Gastrocnemius medialis (tissue), 4 donors: ENCODE measurements around the gene ESRRB. TPM values are rescaled to one million over a fixed set of nuclear protein-coding genes. Genes with fewer than 3 reads are reported as not detected.

Source experiments
- ATAC-seq, 2 donors: fragments of 150-250 bp; one replicate each; pipeline ENCODE4 v1.9.1; 2016
- DNase-seq, 2 donors: peaks; one replicate each; pipeline ENCODE4 v3.0.0-alpha.2; 2019
- H3K27ac ChIP-seq, 4 donors: fragments of 200-600 bp; sonication (generic); 1 replicate in 1 of 4; 2 replicates in 3 of 4; pipeline ENCODE4 v1.5.1; 2016 to 2018; ENCODE audit warnings: mild to moderate bottlenecking in 2 of 4, moderate library complexity in 1 of 4
- H3K27me3 ChIP-seq, 3 donors: fragments of 200-600 bp; sonication (generic) in 2 of 3; 1 replicate in 1 of 3; 2 replicates in 2 of 3; pipeline versions ENCODE4 v1.5.1 to v1.6.0; 2016 to 2019; ENCODE audit warnings: mild to moderate bottlenecking in 1 of 3, moderate library complexity in 1 of 3
- H3K36me3 ChIP-seq, 2 donors: fragments of 200-600 bp; sonication (generic) in 1 of 2; one replicate each; pipeline ENCODE4 v1.5.1; 2017 to 2018
- H3K4me1 ChIP-seq, 2 donors: fragments of 200-600 bp; sonication (generic) in 1 of 2; one replicate each; pipeline ENCODE4 v1.5.1; 2016 to 2017; ENCODE audit warnings: mild to moderate bottlenecking in 2 of 2
- H3K4me3 ChIP-seq, 4 donors: fragments of 200-600 bp; sonication (generic) in 3 of 4; 1 replicate in 1 of 4; 2 replicates in 3 of 4; pipeline ENCODE4 v1.5.1; 2016 to 2019; ENCODE audit warnings: mild to moderate bottlenecking in 2 of 4
- H3K9me3 ChIP-seq, 3 donors: fragments of 200-600 bp; sonication (generic) in 2 of 3; 1 replicate in 1 of 3; 2 replicates in 2 of 3; pipeline ENCODE4 v1.5.1; 2016 to 2019
- POLR2A ChIP-seq, 2 donors: fragments of 450-650 bp; IDR thresholded peaks; one replicate each; pipeline ENCODE4 v1.6.1; 2017; ENCODE audit warnings: antibody characterized with exemption in 2 of 2, mild to moderate bottlenecking in 2 of 2, moderate library complexity in 2 of 2
- in situ Hi-C, 4 donors: fragments of 200-750 bp; cut with MboI; loops; one replicate each; pipeline versions ENCODE4 v1.15.0 to v1.8.0; 2017; ENCODE audit warnings: low sequenced_read_pairs in 4 of 4
- intact Hi-C: fragments of 100-400 bp; cut with DNase I; formaldehyde crosslinking; loops from one replicate; pipeline ENCODE4 v1.15.1; 2023; ENCODE audit warnings: low total_unique reads
- total RNA-seq, 4 donors: library from RNA; depleted of rRNA; stranded (reverse); fragments of >200 nt; gene quantifications; one replicate each; pipeline versions ENCODE4 v1.1.0 to v1.2.3, GENCODE V29; 2016
- TF ChIP-seq, protein P1 (sequence below), 5 experiments: fragments of 450-650 bp in 3 of 5; fragments of 200-600 bp in 2 of 5; sonication (generic) in 2 of 5; IDR thresholded peaks in 4 of 5; conservative IDR thresholded peaks in 1 of 5; 1 replicate in 4 of 5; 2 replicates in 1 of 5; pipeline ENCODE4 v1.5.1; 2016 to 2019; ENCODE audit warnings: antibody characterized with exemption in 5 of 5, mild to moderate bottlenecking in 3 of 5, moderate library complexity in 3 of 5

Gene ESRRB
- total RNA-seq, 4 donors from 2014 or later, result 1.1 to 9.4 (median 5.3) TPM

DNA sequence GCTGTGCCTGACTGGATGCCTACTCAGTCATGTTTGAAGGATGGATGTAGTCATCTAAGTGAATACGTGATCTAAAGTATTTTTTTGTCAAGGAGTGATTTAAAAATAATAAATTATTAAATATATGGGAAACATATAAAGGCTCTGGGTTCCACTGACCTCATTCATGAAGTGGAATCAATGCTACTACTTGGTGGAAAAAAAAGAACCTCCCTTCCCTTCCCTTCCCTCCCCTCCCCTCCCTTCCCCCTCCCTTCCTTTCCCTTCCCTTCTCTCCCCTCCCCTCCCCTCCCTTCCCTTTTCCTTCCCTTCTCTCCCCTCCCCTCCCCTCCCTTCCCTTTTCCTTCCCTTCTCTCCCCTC lies 162.7 kb downstream of the ESRRB start:
- ATAC-seq, result no peak
- in situ Hi-C loops, result no loop called here
- TF ChIP-seq POLR2A (IDR thresholded peaks at IDR 0.05), result no peak
- TF ChIP-seq, protein P1, sequence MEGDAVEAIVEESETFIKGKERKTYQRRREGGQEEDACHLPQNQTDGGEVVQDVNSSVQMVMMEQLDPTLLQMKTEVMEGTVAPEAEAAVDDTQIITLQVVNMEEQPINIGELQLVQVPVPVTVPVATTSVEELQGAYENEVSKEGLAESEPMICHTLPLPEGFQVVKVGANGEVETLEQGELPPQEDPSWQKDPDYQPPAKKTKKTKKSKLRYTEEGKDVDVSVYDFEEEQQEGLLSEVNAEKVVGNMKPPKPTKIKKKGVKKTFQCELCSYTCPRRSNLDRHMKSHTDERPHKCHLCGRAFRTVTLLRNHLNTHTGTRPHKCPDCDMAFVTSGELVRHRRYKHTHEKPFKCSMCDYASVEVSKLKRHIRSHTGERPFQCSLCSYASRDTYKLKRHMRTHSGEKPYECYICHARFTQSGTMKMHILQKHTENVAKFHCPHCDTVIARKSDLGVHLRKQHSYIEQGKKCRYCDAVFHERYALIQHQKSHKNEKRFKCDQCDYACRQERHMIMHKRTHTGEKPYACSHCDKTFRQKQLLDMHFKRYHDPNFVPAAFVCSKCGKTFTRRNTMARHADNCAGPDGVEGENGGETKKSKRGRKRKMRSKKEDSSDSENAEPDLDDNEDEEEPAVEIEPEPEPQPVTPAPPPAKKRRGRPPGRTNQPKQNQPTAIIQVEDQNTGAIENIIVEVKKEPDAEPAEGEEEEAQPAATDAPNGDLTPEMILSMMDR (IDR thresholded peaks at IDR 0.05 in 4 of 5, conservative IDR thresholded peaks at IDR 0.05 in 1 of 5), result no peak

DNA sequence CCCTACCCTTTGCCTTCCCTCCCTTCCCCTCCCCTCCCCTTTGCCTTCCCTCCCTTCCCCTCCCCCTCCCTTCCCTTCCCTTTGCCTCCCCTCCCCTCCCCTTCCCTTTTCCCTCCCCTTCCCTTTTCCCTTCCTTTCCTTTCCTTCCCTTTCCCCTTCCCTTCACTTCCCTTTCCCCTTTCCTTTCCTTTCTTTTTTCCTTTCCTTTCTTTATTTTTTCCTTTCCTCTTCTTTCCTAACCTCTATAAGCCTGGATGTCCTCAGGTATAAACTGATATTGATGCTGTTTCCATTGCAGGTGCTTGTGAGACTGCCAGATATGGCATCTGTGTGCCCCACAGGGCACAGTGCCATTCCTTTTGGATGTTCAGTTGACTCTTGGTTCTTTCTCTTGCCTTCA lies 163.2 kb downstream of the ESRRB start:
- in situ Hi-C loops (no loop called here), intact Hi-C loops (no loop called here)
- H3K36me3 ChIP-seq, result no peaks in the 10 kb centered on the region
- no peak overlapping the region for H3K27ac ChIP-seq
- no peaks in the 10 kb centered on the region for H3K4me1 ChIP-seq
- ATAC-seq, result no peak
- DNase-seq, result no peak
- H3K27me3 ChIP-seq, result peaks cover 3 to 6% (median 5%) of the 10 kb centered on the region in 3 donors
- no peak overlapping the region for H3K4me3 ChIP-seq
- TF ChIP-seq POLR2A (IDR thresholded peaks at IDR 0.05), result no peak
- TF ChIP-seq, protein P1 (IDR thresholded peaks at IDR 0.05 in 4 of 5, conservative IDR thresholded peaks at IDR 0.05 in 1 of 5), result no peak
- no peaks in the 10 kb centered on the region for H3K9me3 ChIP-seq

More for the DNA sequence above, 162.7 kb downstream of the ESRRB start:
- Histone ChIP-seq H3K36me3 (no peaks in the 10 kb centered on the region), H3K4me1 (no peaks in the 10 kb centered on the region), H3K27me3 (peaks cover 3 to 6% (median 5%) of the 10 kb centered on the region in 3 donors), H3K4me3 (no peak overlapping the region), H3K9me3 (no peaks in the 10 kb centered on the region), H3K27ac (no peak overlapping the region)
- no peak for DNase-seq
- intact Hi-C loops, result no loop called here

DNA sequence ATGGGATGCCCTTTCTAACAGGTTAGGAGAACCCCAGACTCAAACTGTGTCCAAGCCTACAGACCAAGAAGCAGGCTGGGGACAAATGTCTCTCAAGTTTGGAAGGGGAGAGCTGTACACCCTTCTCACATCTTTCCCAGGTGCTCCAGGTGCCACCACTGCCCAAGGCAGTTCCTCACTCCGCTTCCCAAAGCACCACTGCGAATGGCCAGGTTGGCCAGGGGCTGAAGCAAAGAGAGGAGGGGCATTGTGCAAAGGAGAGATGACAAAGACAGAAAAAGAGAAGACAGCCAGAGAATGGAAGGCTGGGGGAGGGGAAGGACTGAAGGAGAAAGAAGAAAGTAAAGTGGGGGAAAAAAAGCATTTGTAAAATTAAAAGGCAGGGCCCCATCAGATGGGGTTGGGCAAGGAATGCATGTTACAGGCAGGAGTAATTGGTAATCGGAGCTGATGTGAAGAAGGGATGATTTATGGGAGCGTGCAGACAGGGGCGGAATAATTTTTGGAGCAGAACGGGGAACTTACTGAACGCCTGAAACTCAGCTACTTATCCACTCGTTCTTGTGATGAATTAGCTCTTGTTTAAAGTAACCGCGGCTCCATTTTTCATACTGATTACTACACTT lies 165.8 kb downstream of the ESRRB start:
- Histone ChIP-seq H3K4me3 (no peak overlapping the region), H3K9me3 (no peaks in the 10 kb centered on the region), H3K27me3 (peaks cover 3 to 6% (median 5%) of the 10 kb centered on the region in 3 donors), H3K4me1 (no peaks in the 10 kb centered on the region), H3K27ac (no peak overlapping the region), H3K36me3 (no peaks in the 10 kb centered on the region)
- in situ Hi-C loops (no loop called here), intact Hi-C loops (loop anchor here (10.0 kb wide), 1 partner anchor 87 kb away; no protein-coding TSS in a partner anchor)
- ATAC-seq, result no peak
- no peak for DNase-seq
- TF ChIP-seq, protein P1 (IDR thresholded peaks at IDR 0.05 in 4 of 5, conservative IDR thresholded peaks at IDR 0.05 in 1 of 5), result no peak
- no peak for TF ChIP-seq POLR2A (IDR thresholded peaks at IDR 0.05)

DNA sequence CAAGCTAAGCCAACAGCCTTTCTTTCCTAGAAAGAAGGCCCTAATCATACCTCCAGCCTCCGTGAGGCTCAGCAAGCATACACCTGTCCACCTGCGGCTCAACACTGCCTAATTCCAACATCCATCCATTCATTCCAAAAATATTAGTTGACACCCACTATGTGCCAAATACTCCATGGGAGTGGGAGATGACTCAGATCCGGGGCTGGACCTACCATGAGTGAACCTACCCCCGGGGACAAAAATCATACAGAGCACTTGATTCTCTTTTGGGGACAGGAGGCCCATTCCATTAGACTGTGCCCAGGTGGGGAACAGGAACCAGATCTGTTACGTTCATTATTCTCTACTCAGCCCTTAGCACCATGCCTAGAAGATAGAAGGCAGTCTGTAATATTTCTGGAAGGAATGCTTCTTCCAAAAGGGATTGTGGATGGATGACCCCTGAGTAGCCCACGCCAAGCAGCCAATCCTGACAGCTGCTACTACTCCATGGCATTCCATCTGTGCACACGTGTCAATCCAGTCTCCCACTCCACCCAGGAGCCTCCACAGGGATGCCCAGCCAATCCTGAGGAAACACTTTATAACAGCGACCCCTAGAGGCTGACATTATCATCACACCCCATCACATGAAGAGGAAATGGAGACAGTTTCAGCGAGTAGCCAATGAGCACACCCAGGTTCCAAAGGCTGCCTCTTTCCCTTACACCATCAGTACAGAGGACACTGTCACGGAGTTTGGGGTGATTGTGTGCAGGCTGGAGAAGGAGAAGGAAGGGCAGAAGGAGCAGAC lies 170.7 kb downstream of the ESRRB start:
- ATAC-seq (peak in 1 of 2 donors; percentile 27), DNase-seq (no peak)
- intact Hi-C loops (loop anchor here (10.0 kb wide), 1 partner anchor 92 kb away; no protein-coding TSS in a partner anchor), in situ Hi-C loops (no loop called here)
- Histone ChIP-seq H3K36me3 (no peaks in the 10 kb centered on the region), H3K9me3 (no peaks in the 10 kb centered on the region), H3K27ac (no peak overlapping the region), H3K27me3 (peaks cover 0 to 6% (median 0%) of the 10 kb centered on the region in 3 donors), H3K4me1 (no peaks in the 10 kb centered on the region), H3K4me3 (no peak overlapping the region)
- TF ChIP-seq, protein P1 (IDR thresholded peaks at IDR 0.05 in 4 of 5, conservative IDR thresholded peaks at IDR 0.05 in 1 of 5), result peak in 4 of 5 experiments; percentile 13 to 48 (median 32)
- TF ChIP-seq POLR2A (IDR thresholded peaks at IDR 0.05), result no peak
